Loucy (cell line): ENCODE measurements around the gene ATP1A4.

Experiments
- H2AFZ ChIP-seq: fragments of 200-600 bp; sonication (generic); 2 replicates; pipeline ENCODE4 v1.6.0; 2016; ENCODE audit warnings: antibody characterized with exemption, mild to moderate bottlenecking, low read length, moderate library complexity
- H3F3A ChIP-seq: fragments of 200-600 bp; 2 replicates; pipeline ENCODE4 v1.6.0; 2016; ENCODE audit warnings: antibody characterized with exemption, low read depth, mild to moderate bottlenecking
- H3K27me3 ChIP-seq: fragments of 200-600 bp; sonication (generic); 2 replicates; pipeline ENCODE4 v1.6.1; 2014; ENCODE audit warnings: low read length, mild to moderate bottlenecking; ENCODE audit not compliant: insufficient read depth, poor library complexity, severe bottlenecking
- H3K36me3 ChIP-seq: fragments of 200-600 bp; sonication (generic); 2 replicates; pipeline ENCODE4 v1.6.1; 2016; ENCODE audit warnings: low read length; ENCODE audit not compliant: insufficient read depth
- H3K4me1 ChIP-seq: fragments of 200-600 bp; sonication (generic); 2 replicates; pipeline ENCODE4 v1.5.1; 2014; ENCODE audit warnings: low read length, mild to moderate bottlenecking; ENCODE audit not compliant: insufficient read depth, poor library complexity, severe bottlenecking
- H3K4me2 ChIP-seq: fragments of 200-600 bp; sonication (generic); 2 replicates; pipeline ENCODE4 v1.6.0; 2014; ENCODE audit warnings: antibody characterized with exemption, low read length, low read depth, mild to moderate bottlenecking; ENCODE audit not compliant: poor library complexity, severe bottlenecking
- H3K4me3 ChIP-seq: fragments of 200-600 bp; sonication (generic); 2 replicates; pipeline ENCODE4 v1.5.1; 2014; ENCODE audit warnings: low read length, mild to moderate bottlenecking, mixed read lengths; ENCODE audit not compliant: poor library complexity, severe bottlenecking
- H3K79me2 ChIP-seq: fragments of 200-600 bp; sonication (generic); 2 replicates; pipeline ENCODE4 v1.6.1; 2014; ENCODE audit warnings: low read length; ENCODE audit not compliant: insufficient read depth
- H3K9ac ChIP-seq: fragments of 200-600 bp; sonication (generic); 2 replicates; pipeline ENCODE4 v1.6.0; 2014; ENCODE audit warnings: mild to moderate bottlenecking, low read depth, low read length, moderate library complexity; ENCODE audit not compliant: poor library complexity, severe bottlenecking
- H3K9me2 ChIP-seq: fragments of 200-600 bp; sonication (generic); replicated peaks from 2 replicates; pipeline ENCODE4 v1.6.1; 2016; ENCODE audit warnings: low read depth, low read length, mixed read lengths
- H3K9me3 ChIP-seq: fragments of 200-600 bp; sonication (generic); 2 replicates; pipeline ENCODE4 v1.6.1; 2014; ENCODE audit warnings: mild to moderate bottlenecking, antibody characterized with exemption, low read length, low read depth; ENCODE audit not compliant: insufficient read depth
- H4K20me1 ChIP-seq: fragments of 200-600 bp; sonication (generic); 2 replicates; pipeline ENCODE4 v1.6.0; 2014; ENCODE audit warnings: antibody characterized with exemption, low read length, mild to moderate bottlenecking; ENCODE audit not compliant: insufficient read depth, poor library complexity, severe bottlenecking
- EZH2phosphoT487 ChIP-seq: fragments of 200-600 bp; IDR thresholded peaks from 2 replicates; pipeline ENCODE4 v1.6.1; 2018; ENCODE audit warnings: antibody characterized with exemption, mild to moderate bottlenecking, moderate library complexity, borderline replicate concordance
- TF ChIP-seq, protein P1 (sequence below): fragments of 200-600 bp; sonication (generic); conservative IDR thresholded peaks from 2 replicates; pipeline ENCODE4 v1.5.1; 2014; ENCODE audit warnings: mild to moderate bottlenecking, antibody characterized with exemption, low read length

ATP1A4 gene

DNA sequence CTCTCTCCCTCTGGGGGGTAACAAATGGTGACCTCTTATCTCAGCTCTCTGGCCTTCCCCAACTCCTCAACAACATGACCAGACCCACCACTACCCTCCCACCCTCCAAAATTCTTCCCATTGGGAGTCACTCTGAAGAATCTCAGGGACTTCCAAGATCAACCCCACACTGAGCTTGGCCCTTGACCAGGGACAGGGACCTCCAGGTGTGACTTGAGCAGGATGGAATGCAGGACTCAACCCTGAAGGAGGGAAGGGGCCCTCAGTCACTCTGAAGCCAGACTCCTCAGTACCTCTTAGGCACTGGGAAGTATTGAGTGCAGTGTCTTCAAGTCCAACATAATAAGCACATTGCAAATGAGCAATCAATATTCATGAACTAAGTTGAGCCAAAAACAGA, 40.8 kb downstream of the ATP1A4 start:
- Histone ChIP-seq H3K27me3 (no peaks in the 10 kb centered on the region), H3K79me2 (no peaks in the 10 kb centered on the region), H4K20me1 (no peaks in the 10 kb centered on the region), H3K9me3 (no peaks in the 10 kb centered on the region), H2AFZ (no peak overlapping the region), H3F3A (no peaks in the 10 kb centered on the region), H3K4me2 (no peak overlapping the region), H3K9me2 (no peaks in the 10 kb centered on the region), H3K9ac (no peak overlapping the region), H3K4me1 (no peaks in the 10 kb centered on the region), H3K4me3 (no peak overlapping the region), H3K36me3 (no peaks in the 10 kb centered on the region)
- TF ChIP-seq, protein P1, sequence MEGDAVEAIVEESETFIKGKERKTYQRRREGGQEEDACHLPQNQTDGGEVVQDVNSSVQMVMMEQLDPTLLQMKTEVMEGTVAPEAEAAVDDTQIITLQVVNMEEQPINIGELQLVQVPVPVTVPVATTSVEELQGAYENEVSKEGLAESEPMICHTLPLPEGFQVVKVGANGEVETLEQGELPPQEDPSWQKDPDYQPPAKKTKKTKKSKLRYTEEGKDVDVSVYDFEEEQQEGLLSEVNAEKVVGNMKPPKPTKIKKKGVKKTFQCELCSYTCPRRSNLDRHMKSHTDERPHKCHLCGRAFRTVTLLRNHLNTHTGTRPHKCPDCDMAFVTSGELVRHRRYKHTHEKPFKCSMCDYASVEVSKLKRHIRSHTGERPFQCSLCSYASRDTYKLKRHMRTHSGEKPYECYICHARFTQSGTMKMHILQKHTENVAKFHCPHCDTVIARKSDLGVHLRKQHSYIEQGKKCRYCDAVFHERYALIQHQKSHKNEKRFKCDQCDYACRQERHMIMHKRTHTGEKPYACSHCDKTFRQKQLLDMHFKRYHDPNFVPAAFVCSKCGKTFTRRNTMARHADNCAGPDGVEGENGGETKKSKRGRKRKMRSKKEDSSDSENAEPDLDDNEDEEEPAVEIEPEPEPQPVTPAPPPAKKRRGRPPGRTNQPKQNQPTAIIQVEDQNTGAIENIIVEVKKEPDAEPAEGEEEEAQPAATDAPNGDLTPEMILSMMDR, result no peak
- TF ChIP-seq EZH2phosphoT487, result no peak

DNA sequence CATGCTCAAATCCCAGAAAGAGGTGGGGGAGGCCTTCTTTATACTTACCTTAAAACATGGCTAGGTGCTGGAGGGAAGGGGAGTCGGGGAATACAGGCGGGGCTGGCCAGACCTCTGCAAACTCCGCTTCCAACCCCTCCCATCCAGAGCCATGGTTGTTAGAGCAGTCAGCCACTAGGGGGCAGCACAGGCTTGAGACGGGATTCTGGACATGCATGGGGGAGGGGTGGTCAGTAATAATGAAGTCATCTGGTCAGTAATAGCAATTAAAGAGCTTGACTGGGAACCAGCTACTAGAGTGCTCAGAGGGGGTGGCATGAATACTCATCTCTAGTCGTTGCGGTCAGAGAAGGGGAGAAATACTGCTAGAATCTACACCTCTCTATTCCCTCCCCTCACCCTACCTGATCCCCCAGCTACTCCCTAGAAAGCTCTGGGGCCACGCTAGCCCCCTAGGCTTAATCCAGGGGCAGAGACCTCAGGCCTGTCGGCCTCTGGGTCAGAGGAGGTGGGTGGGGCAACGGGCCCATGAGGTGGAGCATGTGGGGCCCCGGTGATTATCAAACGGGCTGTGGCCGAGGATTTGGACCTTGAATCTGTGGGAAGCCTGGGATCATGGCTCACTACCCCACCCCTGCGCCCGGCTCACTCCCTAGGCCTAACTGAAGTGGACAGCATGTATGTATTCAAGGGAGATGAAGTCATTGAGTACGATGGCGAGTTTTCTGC, 41.9 kb downstream of the ATP1A4 start:
- Histone ChIP-seq H2AFZ (no peak overlapping the region), H3K9ac (no peak overlapping the region), H3K4me3 (no peak overlapping the region), H3K27me3 (no peaks in the 10 kb centered on the region), H4K20me1 (no peaks in the 10 kb centered on the region), H3K9me2 (no peaks in the 10 kb centered on the region), H3K36me3 (no peaks in the 10 kb centered on the region), H3K9me3 (no peaks in the 10 kb centered on the region), H3K4me1 (no peaks in the 10 kb centered on the region), H3F3A (no peaks in the 10 kb centered on the region), H3K79me2 (no peaks in the 10 kb centered on the region), H3K4me2 (no peak overlapping the region)
- TF ChIP-seq, protein P1, result peak; percentile 98
- TF ChIP-seq EZH2phosphoT487, result no peak

DNA sequence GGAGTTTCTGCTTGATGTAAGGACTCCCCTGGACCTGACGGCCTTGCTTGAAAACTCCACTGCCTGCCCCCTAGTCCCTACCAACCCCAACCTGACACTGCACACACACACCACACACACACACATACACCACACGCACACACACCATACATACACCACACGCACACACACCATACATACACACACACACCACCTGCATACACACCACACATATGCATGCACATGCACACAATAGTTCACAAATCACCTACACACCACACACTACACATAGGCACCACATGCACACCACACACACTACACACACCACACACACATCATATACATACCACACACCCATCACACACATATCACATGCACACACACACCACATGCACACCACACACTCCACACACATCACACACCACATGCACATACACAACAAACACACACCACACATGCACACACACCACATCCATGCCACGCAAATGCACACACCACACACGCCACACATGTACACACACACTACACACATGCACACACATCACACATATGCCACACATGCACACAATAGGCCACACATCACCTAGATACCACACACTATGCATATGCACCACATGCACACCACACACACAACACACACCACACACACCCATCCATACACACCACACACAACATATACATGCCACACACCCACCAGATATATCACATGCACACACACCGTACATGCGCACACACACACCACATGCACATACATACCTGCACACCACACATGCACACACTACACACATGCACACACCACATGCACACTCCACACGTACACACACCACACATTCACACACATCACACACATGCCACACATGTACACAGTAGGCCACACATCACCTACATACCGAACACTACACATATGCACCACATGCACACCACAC, 42.7 kb downstream of the ATP1A4 start:
- no peak overlapping the region for H3K9ac ChIP-seq
- H3K9me2 ChIP-seq, result no peaks in the 10 kb centered on the region
- H3K4me1 ChIP-seq, result no peaks in the 10 kb centered on the region
- no peak overlapping the region for H3K4me3 ChIP-seq
- H3K4me2 ChIP-seq, result no peak overlapping the region
- H3F3A ChIP-seq, result no peaks in the 10 kb centered on the region
- no peaks in the 10 kb centered on the region for H3K79me2 ChIP-seq
- no peaks in the 10 kb centered on the region for H3K27me3 ChIP-seq
- H3K36me3 ChIP-seq, result no peaks in the 10 kb centered on the region
- no peak overlapping the region for H2AFZ ChIP-seq
- no peaks in the 10 kb centered on the region for H3K9me3 ChIP-seq
- no peak for TF ChIP-seq EZH2phosphoT487
- TF ChIP-seq, protein P1, result no peak
- H4K20me1 ChIP-seq, result no peaks in the 10 kb centered on the region
